Ectodermal cell (in vitro differentiated cells): Measurements from ENCODE around the gene OSTF1.

Experiments
- H3K27ac ChIP-seq: 2 replicates; pipeline ENCODE4 v1.7.0; 2013; ENCODE audit warnings: mild to moderate bottlenecking, low read depth, low read length; ENCODE audit not compliant: insufficient read depth, poor library complexity, severe bottlenecking
- H3K27me3 ChIP-seq: 2 replicates; pipeline ENCODE4 v1.7.0; 2013; ENCODE audit warnings: mild to moderate bottlenecking, low read length; ENCODE audit not compliant: insufficient read depth, control insufficient read depth, poor library complexity, severe bottlenecking
- H3K36me3 ChIP-seq: one replicate; pipeline ENCODE4 v1.7.0; 2013; ENCODE audit warnings: low read length; ENCODE audit not compliant: control insufficient read depth, insufficient read depth
- H3K4me1 ChIP-seq: one replicate; pipeline ENCODE4 v1.7.0; 2013; ENCODE audit warnings: low read length; ENCODE audit not compliant: control insufficient read depth, insufficient read depth
- H3K4me3 ChIP-seq: 2 replicates; pipeline ENCODE4 v1.7.0; 2013; ENCODE audit warnings: low read depth, low read length, control low read depth; ENCODE audit not compliant: insufficient read depth
- H3K9me3 ChIP-seq: 2 replicates; pipeline ENCODE4 v1.7.0; 2013; ENCODE audit warnings: mild to moderate bottlenecking, low read length, moderate library complexity; ENCODE audit not compliant: control insufficient read depth
- WGBS, 2 experiments: methylation state at CpG; one replicate each; pipeline ENCODE4 v1.1.7; 2013; ENCODE audit warnings: missing lambda C conversion rate in 2 of 2; 5-methylcytosine and 5-hydroxymethylcytosine counted together

The OSTF1 gene

DNA sequence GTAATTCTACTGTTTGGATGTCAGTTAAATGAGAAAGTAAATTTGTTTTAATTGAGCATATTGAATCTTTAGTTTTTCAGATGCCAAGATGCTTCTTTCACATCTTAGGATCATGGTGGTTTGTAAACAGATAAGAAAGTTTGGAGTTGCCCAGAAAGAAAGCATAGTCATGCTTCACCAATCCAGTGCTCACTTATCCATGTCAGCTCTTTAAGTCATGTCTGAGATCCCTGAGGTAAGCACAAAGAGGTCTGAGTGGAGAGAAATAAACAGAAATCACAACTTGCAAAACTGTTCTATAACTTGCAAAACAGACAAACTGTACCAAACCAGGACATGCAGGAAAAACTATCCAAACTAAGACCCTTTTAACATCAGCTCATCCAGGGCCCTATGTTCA, 87.7 kb downstream of the OSTF1 start:
- Histone ChIP-seq H3K27ac (no peak overlapping the region), H3K27me3 (no peaks in the 10 kb centered on the region), H3K4me3 (no peak overlapping the region), H3K36me3 (no peaks in the 10 kb centered on the region), H3K4me1 (no peaks in the 10 kb centered on the region), H3K9me3 (no peaks in the 10 kb centered on the region)

DNA sequence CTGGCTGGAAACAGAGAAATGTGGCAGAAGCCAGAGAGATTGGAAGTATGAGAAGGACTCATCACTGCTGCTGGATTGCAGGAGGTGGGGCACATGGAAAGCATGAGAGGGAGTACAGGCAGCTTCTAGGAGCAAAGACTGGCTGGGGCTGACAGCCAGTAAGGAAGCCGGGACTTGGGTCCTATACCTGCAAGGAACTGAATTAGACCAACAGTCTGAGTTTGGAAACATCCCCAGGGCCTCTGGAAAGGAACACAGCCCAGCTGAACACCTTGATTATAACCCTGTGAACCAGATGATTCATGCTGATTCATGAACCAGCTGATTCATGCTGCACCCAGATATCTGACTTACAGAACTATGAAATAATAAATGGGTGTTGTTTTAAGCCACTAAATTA, 93.4 kb downstream of the OSTF1 start:
- no peaks in the 10 kb centered on the region for H3K27me3 ChIP-seq
- no peak overlapping the region for H3K4me3 ChIP-seq
- H3K27ac ChIP-seq: no peak overlapping the region
- no peaks in the 10 kb centered on the region for H3K4me1 ChIP-seq
- WGBS, 2 experiments: 88 to 94% methylated on average over 1 of the region's 1 CpG
- H3K9me3 ChIP-seq: no peaks in the 10 kb centered on the region
- H3K36me3 ChIP-seq: no peaks in the 10 kb centered on the region

DNA sequence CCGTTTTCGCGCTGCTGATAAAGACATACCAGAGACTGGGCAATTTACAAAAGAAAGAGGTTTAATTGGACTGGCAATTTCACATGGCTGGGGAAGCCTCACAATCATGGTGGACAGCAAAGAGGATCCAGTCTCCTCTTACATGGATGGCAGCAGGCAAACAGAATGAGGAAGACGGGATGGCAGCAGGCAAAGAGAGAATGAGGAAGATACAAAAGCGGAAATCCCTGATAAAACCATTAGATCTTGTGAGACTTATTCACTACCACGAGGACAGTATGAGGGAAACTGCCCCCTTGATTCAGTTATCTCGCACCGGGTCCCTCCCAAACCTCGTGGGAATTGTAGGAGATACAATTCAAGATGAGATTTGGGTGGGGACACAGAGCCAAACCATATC, 95.0 kb downstream of the OSTF1 start:
- Histone ChIP-seq H3K4me3 (no peak overlapping the region), H3K27ac (no peak overlapping the region), H3K9me3 (no peaks in the 10 kb centered on the region), H3K36me3 (no peaks in the 10 kb centered on the region), H3K4me1 (no peaks in the 10 kb centered on the region), H3K27me3 (no peaks in the 10 kb centered on the region)
- WGBS, 2 experiments: 93 to 95% methylated on average over 9 of the region's 9 CpGs

DNA sequence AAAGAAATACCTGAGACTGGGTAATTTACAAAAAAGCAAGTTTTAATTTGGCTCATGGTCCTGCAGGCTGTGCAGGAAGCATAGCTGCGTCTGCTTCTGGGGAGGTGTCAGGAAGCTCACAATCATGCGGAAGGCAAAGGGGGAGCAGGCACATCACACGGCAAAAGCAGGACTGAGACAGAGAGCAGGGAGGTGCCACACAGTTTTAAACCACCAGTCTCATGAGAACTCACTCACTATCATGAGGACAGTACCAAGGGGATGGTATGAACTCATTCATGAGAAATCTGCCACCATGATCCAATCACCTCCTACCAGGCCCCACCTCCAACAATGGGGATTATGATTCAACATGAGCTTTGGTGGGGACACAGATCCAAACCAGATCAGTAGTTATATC, 96.2 kb downstream of the OSTF1 start:
- H3K4me1 ChIP-seq: no peaks in the 10 kb centered on the region
- no peaks in the 10 kb centered on the region for H3K36me3 ChIP-seq
- no peak overlapping the region for H3K4me3 ChIP-seq
- WGBS, 2 experiments: 80 to 92% methylated on average over 3 of the region's 3 CpGs
- H3K27me3 ChIP-seq: no peaks in the 10 kb centered on the region
- H3K27ac ChIP-seq: no peak overlapping the region
- H3K9me3 ChIP-seq: no peaks in the 10 kb centered on the region

DNA sequence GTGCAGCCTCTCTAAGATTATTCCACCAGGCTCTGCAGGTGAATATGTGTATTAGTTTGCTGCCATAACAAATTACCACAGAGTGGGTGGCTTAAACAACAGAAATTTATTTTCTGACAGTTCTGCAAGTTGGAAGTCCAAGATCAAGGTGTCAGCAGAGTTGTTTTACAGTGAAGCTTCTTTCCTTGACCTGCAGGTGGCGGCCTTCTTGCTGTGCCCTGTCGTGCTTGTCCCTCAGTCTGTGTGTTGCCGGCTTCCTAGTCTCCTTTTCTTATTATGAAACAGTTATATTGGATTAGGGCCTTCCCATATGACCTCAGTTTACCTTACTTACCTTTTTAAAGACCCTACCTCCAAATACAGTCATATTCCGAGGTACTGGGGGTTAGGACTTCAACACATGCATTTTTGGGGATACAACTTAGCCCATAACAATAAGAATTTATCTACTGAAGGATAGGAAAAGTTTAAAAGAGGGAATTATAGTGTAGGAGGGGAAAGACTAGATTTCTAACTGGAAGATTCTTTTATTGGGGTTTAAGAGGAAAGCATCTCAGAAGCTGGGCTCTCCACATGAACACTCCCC, 97.4 kb downstream of the OSTF1 start:
- H3K4me1 ChIP-seq: no peaks in the 10 kb centered on the region
- no peaks in the 10 kb centered on the region for H3K9me3 ChIP-seq
- no peaks in the 10 kb centered on the region for H3K27me3 ChIP-seq
- 21 to 24% methylated on average over 3 to 4 of the region's 4 CpGs for WGBS, 2 experiments
- H3K4me3 ChIP-seq: no peak overlapping the region
- H3K27ac ChIP-seq: no peak overlapping the region
- H3K36me3 ChIP-seq: no peaks in the 10 kb centered on the region

DNA sequence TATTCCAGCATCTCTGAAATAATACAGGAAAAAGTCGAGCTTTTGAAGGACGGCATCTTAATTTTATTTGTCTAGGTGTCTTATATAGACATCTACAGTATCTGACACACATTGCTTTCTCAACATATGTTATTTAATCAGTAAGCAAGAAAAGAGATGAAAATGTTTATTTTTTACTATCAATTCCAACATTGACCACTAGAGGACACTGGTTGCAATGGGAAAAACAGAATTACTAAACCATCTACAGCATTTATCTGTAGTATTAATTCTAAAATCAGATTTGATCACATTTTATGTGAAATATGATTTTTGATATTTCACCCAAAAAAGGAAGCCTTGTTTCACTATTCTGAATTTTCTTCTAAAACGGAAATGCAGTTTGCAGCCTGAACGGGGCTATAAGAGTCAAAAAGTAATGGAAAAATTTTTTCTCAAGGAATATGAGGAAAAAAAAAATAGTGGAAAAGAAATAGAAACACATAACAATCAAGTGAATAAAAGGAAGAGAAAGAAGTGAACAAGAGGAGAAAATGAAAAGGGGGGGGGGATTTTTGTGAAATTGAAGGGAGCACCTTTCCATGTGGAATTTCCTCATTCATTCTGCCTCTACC, 98.6 kb downstream of the OSTF1 start:
- WGBS, 2 experiments: 27% methylated on average over 4 of the region's 4 CpGs; no CpG with 5 or more reads in 1 of the 2 experiments
- Histone ChIP-seq H3K4me1 (no peaks in the 10 kb centered on the region), H3K36me3 (no peaks in the 10 kb centered on the region), H3K4me3 (no peak overlapping the region), H3K27me3 (no peaks in the 10 kb centered on the region), H3K9me3 (no peaks in the 10 kb centered on the region), H3K27ac (no peak overlapping the region)

DNA sequence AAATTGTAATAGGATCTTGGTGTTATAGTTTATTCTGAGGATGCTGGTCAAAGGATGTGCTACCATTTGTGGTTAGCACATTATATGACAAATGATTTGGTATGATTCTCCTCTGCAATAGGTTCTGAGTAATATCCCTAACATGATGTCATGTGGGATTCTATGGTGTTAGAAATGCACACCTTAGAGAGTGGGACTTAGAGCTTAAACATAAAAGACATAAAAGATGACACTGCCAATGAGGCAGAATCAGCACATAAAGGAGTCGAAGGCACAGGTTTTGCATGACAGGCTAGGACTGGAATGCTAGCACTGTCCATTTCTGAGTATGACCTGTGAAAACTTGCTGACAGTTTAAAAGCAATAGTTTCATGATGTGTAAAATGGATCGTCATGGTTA, 100.4 kb downstream of the OSTF1 start:
- Histone ChIP-seq H3K27me3 (no peaks in the 10 kb centered on the region), H3K4me1 (no peaks in the 10 kb centered on the region), H3K9me3 (no peaks in the 10 kb centered on the region), H3K36me3 (no peaks in the 10 kb centered on the region), H3K27ac (no peak overlapping the region), H3K4me3 (no peak overlapping the region)
- 88 to 98% methylated on average over 1 to 2 of the region's 2 CpGs for WGBS, 2 experiments

DNA sequence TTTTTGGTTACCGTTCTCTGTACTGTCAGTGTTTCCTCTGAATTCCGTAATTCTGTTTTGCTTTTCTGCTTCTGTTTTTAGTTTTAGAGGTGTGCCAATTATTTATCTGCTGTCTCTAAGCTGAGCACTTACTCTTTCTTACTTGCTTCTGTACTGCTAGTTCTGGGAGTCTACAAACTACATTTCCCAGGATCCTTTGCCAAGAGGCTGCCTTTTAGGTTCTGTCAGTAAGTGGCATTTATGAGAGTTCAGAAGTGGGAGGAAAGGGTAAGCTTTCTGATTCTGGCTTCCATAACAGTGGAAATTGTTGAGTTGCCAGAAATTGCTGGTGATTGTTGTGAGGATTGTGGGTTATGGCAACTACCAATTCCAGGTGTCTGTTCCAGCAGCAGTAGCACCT, 102.4 kb downstream of the OSTF1 start:
- Histone ChIP-seq H3K36me3 (no peaks in the 10 kb centered on the region), H3K27me3 (no peaks in the 10 kb centered on the region), H3K4me1 (no peaks in the 10 kb centered on the region), H3K27ac (no peak overlapping the region), H3K4me3 (no peak overlapping the region), H3K9me3 (no peaks in the 10 kb centered on the region)
- WGBS, 2 experiments: 94 to 96% methylated on average over 2 of the region's 2 CpGs
